ENCODE data around the gene SLC25A12.
A peak's percentile ranks its signal among the peaks of the same experiment; 100 is the strongest.
"Not testable (repeated sequence)": the region's sequence is repeated elsewhere in the genome, so short reads cannot be mapped to it uniquely, and the experiment has no call there.

Gene SLC25A12

DNA sequence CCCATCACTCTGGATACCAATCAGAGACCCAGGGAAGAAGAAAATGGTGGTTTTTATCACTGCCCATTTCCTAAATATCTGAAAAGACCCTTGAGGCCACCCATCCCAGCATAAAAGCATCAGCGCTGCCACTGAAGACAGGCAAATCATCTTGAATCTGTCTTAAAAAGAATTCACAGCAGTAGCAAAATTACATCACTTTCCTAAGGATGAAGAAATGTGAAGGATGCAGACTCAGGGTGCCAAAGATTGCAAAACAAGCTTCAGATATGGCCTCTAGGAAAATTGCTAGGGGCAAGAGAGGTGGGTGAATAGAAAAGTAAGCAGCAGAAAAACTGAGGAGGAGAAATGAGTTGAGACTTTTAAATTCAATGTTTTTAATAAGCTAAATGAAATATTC, 70.0 kb downstream of the SLC25A12 start:
- no peak for DNase-seq

- DNase-seq: no peak
Measured at GRCh38 chr2:171822525-171823322, 71.3 kb downstream of the SLC25A12 start.

DNA sequence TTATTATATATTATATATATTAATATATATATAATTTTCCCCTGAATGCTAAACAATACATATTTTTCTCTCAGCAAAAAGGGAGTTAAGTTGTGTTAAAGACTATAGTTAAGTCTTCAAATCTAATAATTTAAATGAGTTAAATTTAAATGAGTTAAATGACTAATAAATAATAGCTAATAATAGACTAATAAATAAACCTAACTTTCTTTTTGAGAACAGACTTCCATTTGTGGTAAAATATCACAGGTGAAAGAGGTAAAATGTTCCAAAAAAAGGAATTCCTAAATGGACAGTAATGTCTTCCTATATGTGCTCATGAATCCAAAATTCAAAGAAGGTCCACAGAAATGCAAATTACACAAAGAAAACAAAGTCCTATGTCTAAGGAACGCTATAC, 74.6 kb downstream of the SLC25A12 start:
- DNase-seq: no peak

DNA sequence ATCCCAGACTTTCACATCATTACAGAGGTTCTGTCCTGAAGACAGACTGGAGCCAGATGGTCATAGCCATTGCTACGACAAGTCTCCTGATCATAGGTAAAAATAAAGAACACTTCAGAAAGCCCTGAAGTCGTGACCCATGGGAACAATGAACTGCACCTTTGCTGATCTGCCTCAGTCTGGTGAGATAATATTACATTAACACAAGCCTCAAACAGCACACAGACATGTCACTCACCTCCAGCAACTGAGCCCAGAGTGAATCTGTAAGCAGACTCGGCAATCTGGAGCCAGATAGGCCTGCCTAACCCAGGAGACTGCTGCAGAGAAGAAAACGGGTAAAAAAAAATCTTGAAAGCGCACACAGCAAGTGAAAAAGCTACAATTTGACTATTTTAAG, 79.2 kb downstream of the SLC25A12 start:
- DNase-seq: peak in 2 of 51 donors; percentile 1 to 14

- DNase-seq: no peak
Measured at GRCh38 chr2:171814174-171814573, 79.9 kb downstream of the SLC25A12 start.

DNA sequence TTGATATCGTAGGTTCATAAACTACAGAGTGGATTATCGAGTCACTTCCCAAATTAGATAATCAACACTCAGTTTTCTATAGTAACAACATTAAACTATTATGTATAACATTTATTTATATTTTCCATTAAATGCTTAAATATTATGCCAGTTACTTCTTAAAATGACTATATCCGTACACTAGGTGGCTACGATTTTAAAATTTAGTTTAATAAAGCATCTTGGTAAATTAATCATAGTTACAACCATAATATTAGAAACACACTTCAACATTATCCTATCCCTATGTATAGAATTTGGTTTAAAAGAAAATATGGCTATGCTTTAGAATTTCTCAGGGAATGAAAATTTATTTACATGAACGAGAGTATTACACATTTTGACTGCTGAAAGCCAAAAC, 80.3 kb downstream of the SLC25A12 start:
- no peak for DNase-seq

DNA sequence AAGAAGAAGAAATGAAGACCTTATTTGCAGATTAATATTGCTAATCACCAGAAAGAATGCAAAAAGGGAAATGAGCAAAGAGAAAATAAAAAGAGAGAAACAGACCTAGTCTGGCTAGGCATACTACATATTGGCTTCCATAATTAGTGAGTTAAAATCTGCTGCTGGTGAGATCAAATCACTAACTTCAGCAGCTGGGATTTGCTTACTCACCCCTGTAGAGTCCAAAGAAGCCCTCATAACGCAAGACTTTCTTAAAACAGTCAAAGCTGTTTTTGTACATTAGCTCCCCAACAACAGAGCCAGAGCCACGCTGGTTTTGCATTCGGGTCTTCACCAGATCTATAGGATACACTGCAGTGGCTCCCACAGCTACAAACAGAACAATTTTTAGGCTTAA, 80.9 kb downstream of the SLC25A12 start:
- DNase-seq: no peak

GRCh38 chr2:171811245-171811628, 82.8 kb downstream of the SLC25A12 start:
- peak in 1 of 51 donors; percentile 15 for DNase-seq

- DNase-seq: no peak
Measured at GRCh38 chr2:171810422-171811244, 83.4 kb downstream of the SLC25A12 start.

DNA sequence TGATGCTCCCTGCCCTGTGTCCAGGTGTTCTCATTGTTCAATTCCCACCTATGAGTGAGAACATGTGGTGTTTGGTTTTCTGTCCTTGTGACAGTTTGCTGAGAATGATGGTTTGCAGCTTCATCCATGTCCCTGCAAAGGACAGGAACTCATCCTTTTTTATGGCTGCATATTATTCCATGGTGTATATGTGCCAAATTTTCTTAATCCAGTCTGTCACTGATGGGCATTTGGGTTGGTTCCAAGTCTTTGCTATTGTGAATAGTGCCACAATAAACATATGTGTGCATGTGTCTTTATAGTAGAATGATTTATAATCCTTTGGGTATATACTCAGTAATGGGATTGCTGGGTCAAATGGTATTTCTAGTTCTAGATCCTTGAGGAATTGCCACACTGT, 85.2 kb downstream of the SLC25A12 start:
- DNase-seq: not testable (repeated sequence)

DNA sequence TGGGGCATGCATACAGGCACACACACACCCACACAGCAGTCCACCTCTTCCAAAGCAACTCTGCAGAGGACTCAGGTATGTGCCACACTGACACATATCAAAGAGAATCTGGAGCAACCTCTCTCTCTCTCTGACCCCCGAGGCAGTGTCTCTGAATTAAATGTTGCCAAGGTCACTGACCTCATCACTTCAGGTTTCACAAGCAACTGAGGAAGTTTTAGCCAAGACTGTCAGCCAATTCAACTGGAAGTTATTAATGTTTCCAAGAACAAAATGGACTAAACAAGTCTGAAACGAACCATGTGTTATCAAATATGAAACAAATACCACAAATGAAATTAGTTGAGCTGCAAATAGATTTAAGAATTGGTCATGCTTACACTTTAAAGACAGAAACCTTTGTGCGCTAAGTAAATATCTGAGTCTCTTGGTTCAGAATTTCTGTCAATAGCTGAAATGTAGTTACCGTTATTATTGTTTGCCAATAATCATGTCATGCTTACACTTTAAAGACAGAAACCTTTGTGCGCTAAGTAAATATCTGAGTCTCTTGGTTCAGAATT, 86.1 kb downstream of the SLC25A12 start:
- no peak for DNase-seq

GRCh38 chr2:171807119-171807518, 86.9 kb downstream of the SLC25A12 start:
- no peak for DNase-seq

- DNase-seq: no peak
Measured at GRCh38 chr2:171804456-171804855, 89.6 kb downstream of the SLC25A12 start.

DNA sequence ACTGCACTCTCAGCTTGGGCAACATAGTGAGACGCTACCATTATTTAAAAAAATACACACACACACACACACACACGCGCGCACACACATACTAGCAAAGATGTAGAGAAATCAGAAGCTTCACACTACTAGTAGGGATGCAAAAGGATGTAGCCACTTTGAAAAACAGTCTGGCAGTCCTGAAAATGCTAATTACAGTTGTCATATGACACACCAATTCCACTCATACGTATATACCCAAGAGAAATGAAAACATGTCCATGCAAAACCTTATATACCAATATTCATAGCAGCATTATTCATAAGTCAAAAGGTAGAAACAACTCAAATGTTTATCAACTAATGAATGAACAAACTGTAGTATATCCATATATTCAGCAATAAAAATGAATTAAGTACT, 90.3 kb downstream of the SLC25A12 start:
- no peak for DNase-seq

GRCh38 chr2:171800639-171801038, 93.4 kb downstream of the SLC25A12 start:
- no peak for DNase-seq

DNA sequence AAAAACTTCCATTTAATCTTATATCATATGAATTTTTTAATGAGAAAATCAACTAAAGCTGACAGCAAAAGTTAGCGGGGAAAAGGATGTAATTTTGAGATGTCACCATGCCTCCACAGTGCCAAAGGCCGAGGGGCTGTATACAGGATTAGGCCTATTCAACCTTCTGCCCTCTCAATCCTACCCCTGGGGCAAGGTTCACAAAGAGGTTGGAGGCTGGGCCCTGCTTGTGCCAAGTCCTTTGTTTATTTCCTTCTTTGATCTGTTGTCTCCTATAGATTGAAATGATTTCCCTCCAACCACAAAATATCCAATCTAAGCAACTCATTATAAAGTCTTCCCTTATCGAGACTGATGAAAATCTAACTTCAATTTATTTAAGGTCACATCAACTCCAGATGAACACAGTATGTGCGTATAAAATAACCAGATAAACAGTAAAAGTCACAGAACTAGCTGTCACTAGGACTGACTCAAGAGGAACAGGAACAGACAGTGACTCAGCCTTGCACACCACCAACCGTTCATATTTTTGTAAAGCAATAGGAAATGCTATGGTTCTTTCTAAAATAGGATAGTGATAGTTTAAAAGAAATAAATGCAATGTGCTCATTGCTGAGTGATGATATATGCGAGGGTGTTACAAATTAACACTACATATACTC, 95.8 kb downstream of the SLC25A12 start:
- DNase-seq: no peak

DNA sequence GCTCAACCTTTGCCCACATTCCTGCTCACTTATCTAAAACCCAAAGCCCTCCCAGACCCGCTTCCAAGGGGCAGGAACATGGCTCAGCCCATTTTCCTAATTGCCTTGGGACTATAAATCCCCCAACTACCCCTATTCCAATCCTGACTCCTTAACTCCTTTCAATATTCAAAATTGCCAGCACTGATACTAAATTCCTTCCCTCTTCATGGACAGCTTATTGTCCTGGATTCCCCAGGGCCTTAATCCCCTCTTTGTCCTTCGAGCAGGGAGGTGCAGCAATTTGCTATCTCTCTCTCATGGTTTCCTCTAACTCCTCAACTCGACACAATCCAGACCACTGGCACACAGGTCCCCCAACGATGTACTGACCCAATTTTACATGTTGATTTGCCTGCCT, 99.1 kb downstream of the SLC25A12 start:
- no peak for DNase-seq

DNA sequence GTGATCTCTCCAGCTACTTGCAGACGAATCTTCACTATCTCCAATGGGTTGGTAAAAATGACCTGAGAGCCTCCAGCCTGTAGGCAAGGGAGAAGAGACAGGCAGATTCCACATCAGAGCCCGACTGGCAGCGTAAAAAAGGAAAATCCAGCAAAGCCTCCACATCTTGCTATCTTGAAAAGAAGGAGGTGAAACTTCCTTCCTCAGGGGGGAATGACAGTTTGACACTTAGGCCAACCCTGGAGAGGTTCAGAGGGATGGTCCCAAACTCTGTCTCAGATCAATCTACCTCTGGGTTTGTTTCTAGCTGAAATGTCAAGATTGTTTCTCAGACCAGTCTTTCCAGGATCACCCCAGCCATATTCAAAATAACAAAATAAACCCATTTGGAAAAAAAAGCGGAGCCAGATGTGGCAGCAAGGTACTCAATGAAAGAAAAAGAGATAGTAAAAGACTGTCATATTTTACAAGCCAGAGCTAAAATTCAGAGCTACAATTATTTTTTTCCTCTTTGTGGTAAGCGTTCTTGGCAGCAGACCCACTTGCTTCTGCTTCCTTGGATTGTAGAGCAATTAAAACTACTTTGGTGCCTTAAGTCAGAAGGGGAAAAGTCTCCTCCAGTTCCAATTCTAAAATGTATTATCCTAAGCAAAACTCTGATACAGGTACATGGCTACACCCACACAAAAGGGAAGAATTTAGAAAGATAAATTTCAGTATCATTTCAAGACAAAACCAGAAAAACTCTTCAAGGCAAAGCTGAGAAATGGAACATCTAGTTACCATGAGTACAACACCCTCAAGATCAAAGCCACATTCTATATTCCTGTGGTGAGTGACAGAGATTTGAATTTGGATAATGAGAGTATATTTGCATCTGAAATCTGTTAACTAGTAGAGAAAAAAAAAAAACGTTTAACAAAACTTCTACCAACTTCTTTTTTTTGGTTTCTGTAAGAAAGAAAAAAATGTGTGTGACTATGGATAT, 100.1 kb downstream of the SLC25A12 start:
- DNase-seq: peak in 1 of 51 donors; percentile 9

DNA sequence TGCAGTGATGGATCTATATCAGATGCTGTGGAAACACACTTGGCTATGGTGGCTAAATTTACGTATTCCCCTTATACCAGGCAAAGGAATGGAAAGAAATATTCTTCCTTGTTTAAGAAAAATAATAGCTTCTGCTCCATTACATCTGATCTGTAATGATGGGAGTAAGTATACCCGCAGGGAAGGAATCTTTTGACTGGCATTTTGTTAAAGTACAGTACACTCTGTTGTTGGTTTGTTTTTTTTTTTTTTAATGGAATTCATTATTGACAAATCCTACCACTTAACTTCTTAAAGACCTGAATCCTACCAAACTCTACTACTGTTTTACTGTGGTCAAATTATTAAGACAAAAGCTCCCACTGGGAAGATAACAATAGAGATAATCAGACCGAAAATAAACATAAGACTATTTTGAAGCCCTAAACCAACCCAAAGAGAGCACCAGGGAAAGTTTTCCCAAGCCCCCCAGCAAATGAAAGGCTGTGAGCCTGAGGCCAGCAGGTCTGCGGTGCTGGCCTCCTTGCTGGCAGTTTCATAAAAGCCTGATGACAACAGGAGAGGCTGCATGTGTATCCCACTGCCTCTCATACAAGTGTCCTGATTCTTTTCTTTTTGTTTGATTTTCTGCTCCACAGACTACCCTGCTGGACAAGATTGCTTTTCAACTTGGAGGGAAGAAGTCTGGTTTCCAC, 101.0 kb downstream of the SLC25A12 start:
- no peak for DNase-seq

DNA sequence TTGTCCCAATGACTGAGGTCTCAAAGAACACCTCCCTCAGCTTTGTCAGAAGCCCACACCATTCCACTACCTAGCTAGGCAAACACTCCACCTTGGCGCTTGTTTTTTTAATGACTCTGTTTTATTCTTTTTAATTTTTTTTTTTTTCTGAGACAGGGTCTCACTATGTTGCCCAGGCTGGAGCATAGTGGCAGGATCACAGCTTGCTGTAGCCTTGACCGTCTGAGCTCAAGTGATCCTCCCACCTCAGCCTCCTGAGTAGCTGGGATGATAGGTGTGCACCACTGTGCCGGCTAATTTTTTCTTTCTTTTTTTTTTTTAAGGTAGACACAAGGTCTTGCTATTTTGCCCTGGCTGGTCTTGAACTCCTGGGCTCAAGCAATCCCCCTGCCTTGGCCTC, 101.9 kb downstream of the SLC25A12 start:
- DNase-seq: no peak
